COLO829 (cell line): ENCODE data around the gene ACSBG1.

Source experiments
- DNase-seq: peaks from one replicate; pipeline ENCODE4 v3.0.0; 2012; ENCODE audit warnings: low spot score

The ACSBG1 gene

GRCh38 chr15:78201281-78202190 lies 32.8 kb downstream of the ACSBG1 start:
- DNase-seq: no peak

GRCh38 chr15:78200276-78200930 lies 34.0 kb downstream of the ACSBG1 start:
- DNase-seq: no peak

GRCh38 chr15:78197632-78198031 lies 36.7 kb downstream of the ACSBG1 start:
- no peak for DNase-seq

DNA sequence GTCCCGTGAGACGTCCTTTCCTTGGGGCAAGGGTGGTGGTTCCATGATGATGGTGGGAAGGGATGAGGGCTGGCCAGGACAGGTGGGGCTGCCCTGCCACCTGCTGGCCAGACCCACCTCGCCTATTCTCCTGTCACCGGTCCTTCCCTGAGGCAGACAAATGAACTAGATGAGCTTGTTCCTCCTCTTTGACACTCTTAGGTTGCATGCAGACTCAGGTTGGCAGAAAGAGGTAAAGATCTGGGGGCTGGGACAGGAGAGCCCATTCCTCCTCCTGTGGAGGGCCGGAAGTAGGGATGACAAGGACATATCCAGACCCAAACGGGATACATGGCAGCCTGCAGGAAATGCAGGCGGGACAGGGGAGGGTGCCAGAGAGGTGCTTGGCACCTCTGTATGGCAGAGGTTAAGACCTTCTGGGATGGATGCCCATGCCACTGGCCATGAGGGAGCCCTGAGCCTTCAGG lies 38.6 kb downstream of the ACSBG1 start:
- no peak for DNase-seq

DNA sequence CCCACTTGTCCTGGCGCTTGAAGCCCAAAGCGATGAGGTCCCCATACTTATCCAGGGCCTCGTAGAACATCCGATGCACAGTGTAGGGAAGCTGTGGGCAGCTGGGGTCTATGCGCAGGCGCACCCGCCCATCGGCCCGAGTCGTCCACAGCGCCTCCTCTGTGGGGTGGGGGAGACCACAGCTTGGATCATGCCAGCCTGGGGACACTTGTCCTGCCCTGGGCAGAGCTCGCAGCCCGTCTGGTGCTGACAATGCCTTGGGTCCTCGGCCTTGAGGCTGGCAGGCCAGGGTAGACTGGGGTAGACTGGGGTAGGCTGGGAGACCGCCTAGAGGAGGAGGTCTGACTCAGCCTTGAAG lies 39.8 kb downstream of the ACSBG1 start:
- no peak for DNase-seq

DNA sequence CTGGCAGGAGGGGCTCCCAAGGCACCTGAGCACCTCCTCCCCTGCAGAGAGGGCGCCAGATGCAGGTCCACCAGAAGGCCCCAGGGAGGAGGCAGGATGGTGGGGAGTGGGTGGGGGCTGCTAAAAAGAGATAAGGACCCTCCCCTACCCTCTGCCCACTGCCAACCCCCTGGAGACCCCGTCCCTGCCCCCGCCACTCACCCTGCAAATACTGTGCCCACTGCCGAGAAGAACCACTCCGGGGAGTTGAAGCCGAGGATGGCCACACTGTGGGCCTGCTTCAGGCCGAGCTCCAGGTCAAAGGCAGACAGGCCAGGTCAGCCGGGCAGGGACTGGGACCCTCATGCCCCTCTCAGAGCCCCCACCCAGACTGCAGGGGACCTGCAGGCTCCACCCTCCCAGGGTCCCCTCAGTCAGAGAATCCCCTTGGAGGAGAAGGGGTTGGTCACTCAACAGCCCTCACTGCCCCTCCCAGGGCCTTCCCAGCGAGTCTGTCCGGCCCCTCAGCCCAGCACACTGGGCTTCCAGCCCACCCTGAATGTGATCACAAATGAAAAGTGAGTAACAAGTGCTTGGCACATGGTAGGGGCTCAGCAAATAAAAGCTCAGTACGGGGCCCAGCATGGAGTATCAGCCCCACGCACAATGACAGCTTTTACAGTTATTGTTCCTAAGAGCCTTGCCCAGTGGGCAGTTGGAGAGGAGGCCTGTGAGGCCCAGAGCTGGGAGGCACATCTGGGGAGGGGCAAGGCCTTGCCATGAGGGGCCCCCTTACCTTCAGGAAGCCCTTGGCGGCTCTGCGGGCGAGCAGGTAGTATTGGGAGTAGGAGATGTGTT lies 40.4 kb downstream of the ACSBG1 start:
- DNase-seq: no peak

GRCh38 chr15:78192826-78193594 lies 41.4 kb downstream of the ACSBG1 start:
- no peak for DNase-seq

GRCh38 chr15:78182821-78183220 lies 51.5 kb downstream of the ACSBG1 start:
- no peak for DNase-seq

DNA sequence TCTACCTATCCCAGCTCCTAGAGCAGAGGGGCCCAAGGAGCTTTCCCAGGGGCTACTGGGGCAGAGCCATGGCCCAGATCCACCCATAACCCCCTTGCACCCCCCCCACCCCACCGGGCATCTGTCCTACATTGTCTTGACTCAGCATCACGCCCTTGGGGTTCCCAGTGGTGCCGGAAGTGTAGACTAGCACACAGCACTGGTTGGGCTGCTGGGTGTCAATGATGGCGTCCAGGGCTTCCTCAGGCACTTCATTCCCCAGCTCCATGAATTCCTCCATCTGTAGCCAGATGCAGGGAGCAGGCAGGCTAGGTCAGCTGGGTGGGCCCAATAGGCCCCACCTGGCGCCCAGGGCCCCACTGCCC lies 52.0 kb downstream of the ACSBG1 start:
- DNase-seq: no peak

- no peak for DNase-seq
Measured at GRCh38 chr15:78179906-78180305, 54.5 kb downstream of the ACSBG1 start.

GRCh38 chr15:78179286-78179840 lies 55.0 kb downstream of the ACSBG1 start:
- DNase-seq: no peak

- DNase-seq: no peak
Measured at GRCh38 chr15:78178064-78178463, 56.3 kb downstream of the ACSBG1 start.

DNA sequence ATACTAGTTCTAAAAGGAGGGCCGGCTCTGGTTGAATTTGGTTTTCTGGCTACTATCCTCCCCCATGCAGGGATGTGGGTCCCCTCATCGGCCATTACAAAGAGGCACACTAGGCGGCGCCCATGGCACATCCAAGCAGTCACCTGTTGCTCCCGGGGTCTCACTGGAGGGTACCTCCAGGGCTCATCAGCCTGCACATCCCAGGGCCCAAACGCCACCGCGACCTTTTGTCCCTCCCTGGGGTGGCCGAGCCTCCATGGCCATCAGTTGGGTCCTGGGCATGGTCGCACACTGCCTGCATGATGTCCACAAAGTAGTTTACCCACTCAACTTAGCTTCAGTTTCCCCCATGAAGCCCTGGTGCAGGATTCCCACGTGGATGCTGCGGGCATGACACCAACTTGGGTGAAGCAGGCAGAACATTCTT lies 56.9 kb downstream of the ACSBG1 start:
- DNase-seq: peak; percentile 9

- no peak for DNase-seq
Measured at GRCh38 chr15:78175330-78175729, 59.0 kb downstream of the ACSBG1 start.

GRCh38 chr15:78174401-78174800 lies 60.0 kb downstream of the ACSBG1 start:
- DNase-seq: no peak

DNA sequence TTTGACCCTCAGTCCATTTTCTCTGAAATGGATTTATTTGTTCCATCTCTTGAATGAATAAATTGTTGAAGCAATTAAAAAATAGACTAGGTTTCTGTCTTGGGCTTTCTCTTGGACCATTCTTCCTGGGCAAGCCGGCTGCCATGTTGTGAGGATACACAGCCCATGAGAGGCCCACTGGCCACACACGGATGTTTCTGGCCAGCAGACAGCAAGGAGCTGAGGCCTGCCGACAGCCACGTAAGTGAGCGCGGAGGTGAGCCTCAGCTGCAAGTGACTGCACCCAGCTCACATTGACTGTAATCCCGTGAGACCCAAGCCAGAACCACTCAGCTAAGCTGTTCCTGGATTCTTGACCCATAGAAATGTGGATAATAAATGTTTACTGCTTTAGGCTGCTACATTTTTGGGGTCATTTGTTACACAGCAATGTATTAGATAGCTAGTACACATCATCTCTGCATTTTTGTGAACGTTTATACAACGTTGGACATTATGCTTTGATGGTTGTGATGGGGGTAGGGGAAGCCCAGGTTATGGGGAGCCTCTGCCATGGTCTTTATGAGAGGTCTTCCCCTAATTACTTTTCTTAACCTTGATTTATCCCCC lies 62.4 kb downstream of the ACSBG1 start:
- DNase-seq: no peak

GRCh38 chr15:78170848-78171773 lies 63.3 kb downstream of the ACSBG1 start:
- DNase-seq: no peak

GRCh38 chr15:78168608-78169007 lies 65.8 kb downstream of the ACSBG1 start:
- DNase-seq: no peak

DNA sequence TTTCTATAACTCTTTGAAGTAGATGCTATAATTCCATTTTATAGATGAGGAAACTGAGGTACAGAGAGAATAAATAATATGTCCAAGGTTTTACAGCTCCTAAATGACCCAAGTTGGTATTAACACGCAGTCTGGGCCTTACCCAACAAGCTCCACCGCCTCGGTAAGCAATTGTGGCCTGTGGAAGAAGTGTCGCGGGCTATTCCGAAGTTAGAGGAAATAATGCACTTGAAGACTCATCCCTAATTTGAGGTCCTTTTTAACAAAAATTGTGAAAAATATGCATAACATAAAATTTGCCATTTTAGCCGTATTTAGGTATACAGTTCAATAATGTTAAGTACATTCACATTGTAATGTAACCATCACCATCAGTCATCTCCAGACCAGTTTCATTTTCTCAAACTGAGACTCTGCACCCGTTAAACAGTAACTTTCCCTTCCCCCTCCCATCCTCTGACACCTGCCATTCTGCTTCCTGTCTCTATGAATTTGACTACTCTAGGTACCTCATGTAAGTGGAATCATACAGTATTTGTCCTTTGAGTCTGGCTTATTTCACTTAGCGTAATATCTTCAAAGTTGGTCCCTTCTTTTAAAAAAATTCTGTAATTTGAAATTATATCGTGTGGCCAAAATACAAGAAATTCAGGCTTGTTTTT lies 67.0 kb downstream of the ACSBG1 start:
- no peak for DNase-seq
